Measurements from ENCODE around the gene ECEL1. TPM values are rescaled to one million over a fixed set of nuclear protein-coding genes. Genes with fewer than 3 reads are reported as not detected.
"Not testable (repeated sequence)": the region's sequence is repeated elsewhere in the genome, so short reads cannot be mapped to it uniquely, and the experiment has no call there.

ECEL1 gene
- total RNA-seq, 2 experiments from 2014 or later, result 0.56 to 0.72 TPM

DNA sequence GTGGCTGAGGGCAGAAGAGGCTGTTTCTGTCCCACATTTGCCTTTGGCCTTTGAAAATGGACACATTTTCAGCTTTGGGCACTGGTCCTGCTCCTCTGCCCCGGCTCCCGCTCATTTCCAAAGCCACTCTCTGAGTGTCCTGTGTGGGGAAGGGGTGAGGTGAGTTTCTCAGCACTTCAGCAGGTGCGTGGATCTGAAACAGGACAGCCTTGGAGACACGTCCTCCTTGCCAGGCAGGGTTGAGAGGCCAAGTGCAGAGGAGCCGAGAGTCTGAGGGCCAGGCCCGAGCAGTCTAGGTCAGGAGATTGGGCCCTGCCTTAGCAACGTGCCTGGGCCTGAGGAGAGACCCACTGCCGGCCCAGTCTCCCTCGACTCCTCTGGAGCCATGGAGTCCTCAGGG, 53.5 kb downstream of the ECEL1 start:
- TF ChIP-seq, protein P1, sequence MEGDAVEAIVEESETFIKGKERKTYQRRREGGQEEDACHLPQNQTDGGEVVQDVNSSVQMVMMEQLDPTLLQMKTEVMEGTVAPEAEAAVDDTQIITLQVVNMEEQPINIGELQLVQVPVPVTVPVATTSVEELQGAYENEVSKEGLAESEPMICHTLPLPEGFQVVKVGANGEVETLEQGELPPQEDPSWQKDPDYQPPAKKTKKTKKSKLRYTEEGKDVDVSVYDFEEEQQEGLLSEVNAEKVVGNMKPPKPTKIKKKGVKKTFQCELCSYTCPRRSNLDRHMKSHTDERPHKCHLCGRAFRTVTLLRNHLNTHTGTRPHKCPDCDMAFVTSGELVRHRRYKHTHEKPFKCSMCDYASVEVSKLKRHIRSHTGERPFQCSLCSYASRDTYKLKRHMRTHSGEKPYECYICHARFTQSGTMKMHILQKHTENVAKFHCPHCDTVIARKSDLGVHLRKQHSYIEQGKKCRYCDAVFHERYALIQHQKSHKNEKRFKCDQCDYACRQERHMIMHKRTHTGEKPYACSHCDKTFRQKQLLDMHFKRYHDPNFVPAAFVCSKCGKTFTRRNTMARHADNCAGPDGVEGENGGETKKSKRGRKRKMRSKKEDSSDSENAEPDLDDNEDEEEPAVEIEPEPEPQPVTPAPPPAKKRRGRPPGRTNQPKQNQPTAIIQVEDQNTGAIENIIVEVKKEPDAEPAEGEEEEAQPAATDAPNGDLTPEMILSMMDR (IDR thresholded peaks at IDR 0.05), result no peak
- H3K4me1 Mint-ChIP-seq (ENCODE audit: low read depth), result no peaks in the 10 kb centered on the region
- no peaks in the 10 kb centered on the region for H3K36me3 Mint-ChIP-seq (ENCODE audit: low read depth)
- no peaks in the 10 kb centered on the region for H3K27me3 Mint-ChIP-seq
- H3K27ac Mint-ChIP-seq, result no peak overlapping the region
- no peaks in the 10 kb centered on the region for H3K9me3 Mint-ChIP-seq
- ATAC-seq (no peak), DNase-seq (no peak)
- ChIA-PET POLR2A (no interaction called here), CTCF (interaction anchor here (1.0 to 1.4 kb wide), 2 partner anchors 13 to 534 kb away, joined by 3 to 4 read pairs; no protein-coding TSS in a partner anchor)
- no peak overlapping the region for H3K4me3 Mint-ChIP-seq
- intact Hi-C loops (cut with micrococcal nuclease), result no loop called here

DNA sequence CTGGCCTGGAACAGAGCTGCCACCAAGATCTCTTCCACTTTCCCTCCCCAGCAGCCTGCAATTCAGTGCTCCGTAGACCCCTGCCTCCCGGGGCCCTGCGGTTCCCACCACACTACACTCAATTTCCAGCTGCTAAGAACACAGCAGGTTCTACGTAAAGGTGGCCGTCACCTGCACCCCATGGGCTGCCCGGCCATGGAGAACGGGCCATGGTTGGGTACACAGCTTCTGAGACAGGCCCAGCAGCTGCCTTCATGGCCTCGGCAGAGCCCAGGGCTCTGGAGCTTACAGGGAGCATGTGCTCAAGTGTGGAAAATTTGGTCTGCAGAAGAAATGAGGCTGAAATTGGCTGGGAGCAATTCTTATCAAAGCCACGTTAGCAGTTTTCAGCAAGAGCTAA, 54.0 kb downstream of the ECEL1 start:
- H3K27me3 Mint-ChIP-seq; intact Hi-C loops (cut with micrococcal nuclease); POLR2A ChIA-PET; H3K27ac Mint-ChIP-seq; H3K9me3 Mint-ChIP-seq; ATAC-seq; H3K36me3 Mint-ChIP-seq (ENCODE audit: low read depth); H3K4me3 Mint-ChIP-seq; H3K4me1 Mint-ChIP-seq (ENCODE audit: low read depth); DNase-seq: not testable (repeated sequence)
- CTCF ChIA-PET, result interaction anchor here (1.4 kb wide), 1 partner anchor 13 kb away, joined by 3 read pairs; no protein-coding TSS in a partner anchor

DNA sequence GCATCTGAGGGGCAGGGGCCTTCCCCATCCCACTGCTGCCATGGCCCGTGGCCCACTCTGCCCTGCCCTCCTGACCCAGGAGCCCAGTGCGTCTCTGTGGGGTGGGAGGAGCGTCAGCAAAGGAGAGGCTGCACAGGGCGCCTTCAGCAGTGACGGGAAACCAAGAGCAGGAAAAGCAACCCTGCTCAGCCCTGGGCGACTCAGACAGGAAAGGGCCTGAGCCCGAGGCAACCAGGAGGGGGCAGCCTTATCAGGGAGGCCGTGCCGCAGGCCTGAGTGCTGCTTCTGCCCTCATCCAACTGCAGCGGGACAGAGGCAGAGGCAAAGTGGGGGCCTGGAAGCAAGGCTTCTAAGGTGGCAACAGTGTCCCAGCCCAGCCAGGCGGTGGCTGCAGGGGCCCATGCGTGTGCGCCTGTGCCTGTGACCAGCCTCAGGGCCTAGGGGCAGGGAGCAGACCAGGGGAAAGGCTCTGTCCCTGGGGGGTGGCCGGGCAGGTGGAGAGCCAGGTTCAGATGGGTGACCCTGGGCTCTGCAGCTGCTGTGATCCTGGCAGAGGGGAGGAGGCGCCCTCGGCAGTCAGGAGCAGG, 54.9 kb downstream of the ECEL1 start:
- ChIA-PET POLR2A (interaction anchor here (1.0 kb wide), 1 partner anchor 118 kb away, joined by 3 read pairs; the partner anchor contains the start of genes EIF4E2 and TIGD1), CTCF (interaction anchor here (0.7 to 1.4 kb wide), 2 partner anchors 14 kb away, joined by 3 read pairs; no protein-coding TSS in a partner anchor)
- no peaks in the 10 kb centered on the region for H3K27me3 Mint-ChIP-seq
- intact Hi-C loops (cut with micrococcal nuclease), result no loop called here
- H3K36me3 Mint-ChIP-seq (ENCODE audit: low read depth), result no peaks in the 10 kb centered on the region
- peak; percentile 62 for ATAC-seq
- no peaks in the 10 kb centered on the region for H3K9me3 Mint-ChIP-seq
- no peak overlapping the region for H3K4me3 Mint-ChIP-seq
- no peaks in the 10 kb centered on the region for H3K4me1 Mint-ChIP-seq (ENCODE audit: low read depth)
- H3K27ac Mint-ChIP-seq, result no peak overlapping the region
- DNase-seq, result no peak
- TF ChIP-seq, protein P1 (IDR thresholded peaks at IDR 0.05), result peak; percentile 16

DNA sequence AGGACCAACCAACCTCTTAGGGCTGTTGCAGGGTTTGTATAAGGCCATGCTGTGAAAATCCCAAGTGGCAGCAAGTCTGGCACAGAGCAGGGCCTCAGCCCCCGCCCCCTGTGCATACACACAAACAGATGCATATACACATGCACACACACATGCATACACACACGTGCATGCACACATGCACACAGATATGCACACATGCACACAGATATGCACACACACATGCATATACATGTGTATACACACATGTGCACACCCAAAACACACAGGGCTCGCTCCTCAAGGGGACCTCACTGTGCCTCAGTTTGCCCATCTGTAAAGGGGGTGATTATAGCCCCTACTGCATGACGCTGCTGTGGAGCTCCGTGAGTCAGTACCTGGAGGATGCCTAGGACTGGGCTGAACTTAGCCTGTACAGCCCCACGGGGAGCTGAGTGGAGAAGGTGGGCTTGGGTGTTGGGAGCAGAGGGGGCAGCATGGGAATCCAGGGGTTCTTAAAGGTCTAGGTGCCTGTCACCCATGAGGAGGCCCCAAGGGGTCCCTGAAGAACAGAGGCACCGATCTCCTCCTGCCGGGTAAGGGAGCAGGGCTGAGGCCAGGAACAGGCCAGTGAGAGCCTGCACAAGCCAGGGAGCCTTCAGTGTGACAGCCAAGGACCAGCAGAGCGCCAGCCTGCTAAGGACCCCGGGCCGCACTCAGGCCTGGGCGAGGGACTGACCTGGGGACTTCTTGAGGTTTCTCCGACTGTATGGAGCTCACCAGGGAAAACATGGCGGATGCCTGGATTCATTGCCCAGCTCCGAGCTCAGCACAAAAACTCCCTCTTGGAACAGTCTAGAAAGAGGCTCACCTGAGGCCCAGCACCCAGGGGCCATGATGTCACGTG, 55.7 kb downstream of the ECEL1 start:
- intact Hi-C loops (cut with micrococcal nuclease), result no loop called here
- TF ChIP-seq, protein P1 (IDR thresholded peaks at IDR 0.05), result no peak
- Mint-ChIP-seq H3K27ac (no peak overlapping the region), H3K9me3 (no peaks in the 10 kb centered on the region), H3K4me1 (ENCODE audit: low read depth) (no peaks in the 10 kb centered on the region), H3K36me3 (ENCODE audit: low read depth) (no peaks in the 10 kb centered on the region), H3K27me3 (no peaks in the 10 kb centered on the region), H3K4me3 (no peak overlapping the region)
- CTCF ChIA-PET, result interaction anchor here (0.7 kb wide), 1 partner anchor 13 kb away, joined by 3 read pairs; no protein-coding TSS in a partner anchor
- DNase-seq (no peak), ATAC-seq (no peak)
- POLR2A ChIA-PET, result interaction anchor here (1.0 kb wide), 1 partner anchor 119 kb away, joined by 3 read pairs; the partner anchor contains the start of genes EIF4E2 and TIGD1

Other genes starting within 250 kb of the ECEL1 start
- not detected for gene ALPP, start 109.1 kb downstream of the ECEL1 start, total RNA-seq
- gene ALPG, start 81.0 kb downstream of the ECEL1 start, total RNA-seq, result not detected
- gene ALPI, start 31.7 kb downstream of the ECEL1 start, total RNA-seq, result not detected
- gene PRSS56, start 32.6 kb upstream of the ECEL1 start, total RNA-seq, result not detected
- not detected for gene CHRND, start 38.3 kb upstream of the ECEL1 start, total RNA-seq
- not detected for gene CHRNG, start 51.9 kb upstream of the ECEL1 start, total RNA-seq
- gene TIGD1, start 62.7 kb upstream of the ECEL1 start, total RNA-seq, result 1 to 10 TPM; 8.3 to 8.7 TPM
- 10 to 100 TPM; 49.2 to 50.4 TPM for gene EIF4E2, start 62.9 kb upstream of the ECEL1 start, total RNA-seq
- 1 to 10 TPM in 1 of 2 experiments, under 1 TPM in 1; 0.70 to 1.2 TPM for gene EFHD1, start 145.8 kb upstream of the ECEL1 start, total RNA-seq
- gene GIGYF2, start 209.5 kb upstream of the ECEL1 start, total RNA-seq, result 10 to 100 TPM; 49.7 to 52.5 TPM